HG03457 (cell line): Measurements from ENCODE around the gene RNF150.
"Not testable (repeated sequence)": the region's sequence is repeated elsewhere in the genome, so short reads cannot be mapped to it uniquely, and the experiment has no call there.

Experiments used
- ATAC-seq: cut with Tn5 transposase; IDR thresholded peaks from one replicate; pipeline ENCODE4 v1.9.1; 2021; ENCODE audit warnings: moderate number of reproducible peaks; ENCODE audit not compliant: unreplicated experiment

The RNF150 gene

GRCh38 chr4:140837736-140838135 lies 295.5 kb downstream of the RNF150 start:
- ATAC-seq, result no peak

- no peak for ATAC-seq
Measured at GRCh38 chr4:140834839-140835495, 298.3 kb downstream of the RNF150 start.

DNA sequence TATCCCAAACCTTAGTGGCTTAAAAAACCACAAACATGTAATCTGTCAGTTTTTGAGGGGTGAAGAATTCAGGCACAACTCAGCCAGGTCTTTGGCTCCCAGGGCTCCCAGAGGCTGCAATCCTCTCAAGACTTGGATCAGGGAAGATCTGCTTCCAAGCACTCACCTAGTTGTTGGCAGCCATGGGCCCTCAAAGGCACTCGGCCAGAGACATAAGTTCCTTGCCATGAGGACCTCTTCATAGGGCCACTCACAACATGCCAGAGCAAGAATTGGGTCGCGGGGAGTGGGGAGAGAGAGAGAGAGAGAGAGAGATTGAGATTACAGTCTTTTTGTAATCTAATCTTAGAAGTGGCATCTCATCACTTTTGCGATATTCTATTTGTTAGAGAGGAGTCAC lies 300.0 kb downstream of the RNF150 start:
- ATAC-seq, result no peak

DNA sequence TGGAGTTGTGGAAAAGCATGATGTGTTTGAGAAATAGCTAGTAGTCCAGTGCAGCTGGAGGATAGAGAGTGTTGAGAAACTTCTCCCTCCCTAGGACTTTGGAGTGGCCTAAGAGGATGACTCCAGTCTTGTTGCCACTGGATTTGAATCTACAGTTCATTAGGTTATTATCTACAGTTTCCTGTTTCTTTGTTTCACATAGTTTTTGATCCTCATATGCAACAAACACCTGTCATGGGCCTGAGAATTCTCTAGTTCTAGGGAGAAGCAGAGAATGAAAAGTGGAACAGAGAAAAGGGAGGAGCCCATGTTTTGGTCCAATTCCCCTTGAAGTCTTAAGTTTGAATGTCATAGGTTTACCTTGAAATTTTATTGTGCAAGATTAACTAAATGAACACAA lies 303.4 kb downstream of the RNF150 start:
- peak; percentile 92 for ATAC-seq

DNA sequence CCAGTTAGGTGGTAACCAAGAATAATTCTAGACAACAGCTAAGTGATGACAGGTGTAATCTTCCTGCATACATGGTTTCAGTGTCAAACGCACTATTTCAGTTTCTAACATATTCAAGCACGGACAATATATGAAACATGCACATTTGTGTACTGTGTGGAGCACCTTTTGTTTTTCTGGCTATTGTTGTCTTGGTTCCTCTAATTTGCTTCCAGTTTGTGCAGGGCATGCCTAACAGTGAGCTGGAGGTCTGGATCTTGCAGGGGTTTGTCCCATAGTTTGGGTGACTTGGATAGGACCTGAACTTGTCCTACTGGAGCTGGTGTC lies 306.6 kb downstream of the RNF150 start:
- ATAC-seq, result no peak

GRCh38 chr4:140820520-140820919 lies 312.7 kb downstream of the RNF150 start:
- ATAC-seq, result not testable (repeated sequence)

DNA sequence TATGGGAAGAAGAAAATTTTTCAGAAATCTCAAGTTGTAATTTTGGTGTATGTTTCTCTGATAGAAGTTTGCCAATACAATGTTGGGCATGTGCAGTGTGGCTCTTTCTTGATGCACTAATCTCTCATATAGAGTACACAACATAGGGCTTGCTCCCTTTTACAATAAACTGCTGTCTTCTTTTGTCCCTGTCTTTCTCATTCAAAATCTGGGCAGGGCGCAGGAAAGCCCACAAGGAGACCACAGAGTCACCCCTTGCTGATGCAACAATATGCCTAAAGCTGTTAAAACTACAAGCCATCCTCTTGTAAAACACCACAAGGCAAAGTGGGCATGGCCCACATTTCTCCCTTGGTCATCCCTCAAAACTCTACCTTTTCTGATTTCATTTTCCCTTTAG lies 313.7 kb downstream of the RNF150 start:
- ATAC-seq, result no peak

GRCh38 chr4:140818433-140818832 lies 314.8 kb downstream of the RNF150 start:
- ATAC-seq, result no peak

DNA sequence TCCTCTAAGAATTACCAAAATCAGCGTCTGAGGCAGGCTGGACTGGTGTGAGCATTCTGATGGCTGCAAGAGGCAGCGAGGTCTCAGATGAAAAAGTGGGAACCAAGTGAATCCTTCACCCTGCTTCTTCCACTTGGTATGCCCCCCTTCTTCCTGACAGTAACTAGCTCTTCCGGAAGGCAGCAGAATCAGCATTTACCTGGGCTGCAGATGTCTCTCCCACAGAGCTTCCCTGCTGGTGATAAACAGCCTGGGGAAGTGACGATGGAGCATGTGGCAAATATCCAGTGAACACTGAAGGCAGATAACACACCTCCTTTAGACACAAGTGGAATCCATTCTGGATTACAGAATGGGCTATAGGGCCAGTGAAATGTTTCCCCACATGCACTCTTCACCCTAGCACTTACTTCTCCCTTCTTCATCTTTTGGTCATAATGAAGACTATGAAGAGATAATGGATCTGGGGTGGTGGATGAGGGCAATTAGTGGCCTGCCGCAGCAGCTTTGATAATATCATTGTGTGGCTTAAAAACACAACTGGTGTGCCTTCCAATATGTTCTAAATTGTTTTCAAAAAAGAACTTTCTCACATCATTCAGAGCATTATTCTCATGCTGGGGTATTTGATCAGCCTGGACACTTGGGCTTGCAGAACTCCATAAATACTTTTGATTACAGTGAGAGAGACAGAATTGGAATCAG lies 316.3 kb downstream of the RNF150 start:
- no peak for ATAC-seq

- ATAC-seq, result no peak
Measured at GRCh38 chr4:140813804-140814203, 319.5 kb downstream of the RNF150 start.

GRCh38 chr4:140812916-140813315 lies 320.4 kb downstream of the RNF150 start:
- no peak for ATAC-seq

- no peak for ATAC-seq
Measured at GRCh38 chr4:140811429-140811828, 321.8 kb downstream of the RNF150 start.

GRCh38 chr4:140810591-140811169 lies 322.6 kb downstream of the RNF150 start:
- not testable (repeated sequence) for ATAC-seq
